GM12891 (cell line): ENCODE data around the gene SMIM5.

Experiments
- DNase-seq: peaks from one replicate; pipeline ENCODE4 v3.0.0; 2011; ENCODE audit warnings: low spot score; ENCODE audit not compliant: insufficient read length
- FAIRE-seq: peaks from 2 replicates; lab custom pipeline; 2011; peaks lifted over from hg19 to GRCh38; lab: Jason Lieb, UNC
- PAX5 ChIP-seq: IDR thresholded peaks from 2 replicates; pipeline ENCODE4 v1.6.1; 2011; ENCODE audit warnings: low read length, moderate library complexity, mild to moderate bottlenecking; ENCODE audit not compliant: insufficient read depth, severe bottlenecking
- POLR2A ChIP-seq: IDR thresholded peaks from 2 replicates; pipeline ENCODE4 v1.6.1; 2011; ENCODE audit warnings: low read depth, low read length, control low read depth
- POLR2AphosphoS5 ChIP-seq: IDR thresholded peaks from 2 replicates; pipeline ENCODE4 v1.6.1; 2011; ENCODE audit warnings: low read depth, low read length, control low read depth
- POU2F2 ChIP-seq: IDR thresholded peaks from 2 replicates; pipeline ENCODE4 v1.6.1; 2011; ENCODE audit warnings: low read depth, mild to moderate bottlenecking, control low read depth, low read length, moderate library complexity
- SPI1 ChIP-seq: IDR thresholded peaks from 2 replicates; pipeline ENCODE4 v1.6.1; 2011; ENCODE audit warnings: low read depth, low read length, control low read depth
- TAF1 ChIP-seq: IDR thresholded peaks from 2 replicates; pipeline ENCODE4 v1.6.1; 2011; ENCODE audit warnings: low read depth, low read length, control low read depth

SMIM5 gene

GRCh38 chr17:75676461-75676860 is 43.2 kb downstream of the SMIM5 start:
- TF ChIP-seq POLR2A (no peak), POU2F2 (no peak), TAF1 (no peak), POLR2AphosphoS5 (no peak), SPI1 (no peak), PAX5 (no peak)
- no peak for DNase-seq
- no peak for FAIRE-seq

- TF ChIP-seq TAF1 (no peak), SPI1 (no peak), POLR2A (no peak), POLR2AphosphoS5 (no peak), PAX5 (no peak), POU2F2 (no peak)
- FAIRE-seq (no peak), DNase-seq (no peak)
Measured at GRCh38 chr17:75679706-75680211, 46.5 kb downstream of the SMIM5 start.

- DNase-seq (no peak), FAIRE-seq (no peak)
- TF ChIP-seq POLR2A (peak; percentile 37; the same call in 1 of the 2 replicates), TAF1 (no peak)
Measured at GRCh38 chr17:75680431-75680830, 47.2 kb downstream of the SMIM5 start.

GRCh38 chr17:75681289-75681688 is 48.1 kb downstream of the SMIM5 start:
- FAIRE-seq (no peak), DNase-seq (no peak)
- TF ChIP-seq TAF1, result no peak
- TF ChIP-seq POLR2A, result no peak
- TF ChIP-seq SPI1, result no peak

DNA sequence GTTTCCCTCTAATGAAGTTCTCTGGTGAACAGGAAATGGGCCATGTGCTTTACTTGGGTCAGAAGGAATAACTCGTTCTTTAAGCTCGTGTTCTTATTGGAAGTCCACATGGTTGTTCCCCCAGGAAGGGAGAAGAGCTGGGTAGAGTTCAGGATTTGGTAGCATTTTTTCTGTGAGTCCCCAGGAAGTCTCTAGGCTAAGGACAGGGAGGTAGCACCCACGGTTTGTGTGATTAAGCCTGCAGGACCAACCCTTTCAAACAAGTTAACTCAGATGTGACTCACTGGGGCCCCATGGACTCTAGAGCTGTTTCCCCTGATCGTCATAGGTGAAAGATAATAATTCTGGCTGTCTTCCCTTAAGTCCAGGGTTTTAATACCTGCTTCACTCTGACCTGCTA is 50.3 kb downstream of the SMIM5 start:
- no peak for FAIRE-seq
- DNase-seq, result no peak
- no peak for TF ChIP-seq POU2F2
- TF ChIP-seq POLR2AphosphoS5, result no peak
- no peak for TF ChIP-seq POLR2A
- TF ChIP-seq PAX5, result no peak
- TF ChIP-seq SPI1, result no peak
- no peak for TF ChIP-seq TAF1

DNA sequence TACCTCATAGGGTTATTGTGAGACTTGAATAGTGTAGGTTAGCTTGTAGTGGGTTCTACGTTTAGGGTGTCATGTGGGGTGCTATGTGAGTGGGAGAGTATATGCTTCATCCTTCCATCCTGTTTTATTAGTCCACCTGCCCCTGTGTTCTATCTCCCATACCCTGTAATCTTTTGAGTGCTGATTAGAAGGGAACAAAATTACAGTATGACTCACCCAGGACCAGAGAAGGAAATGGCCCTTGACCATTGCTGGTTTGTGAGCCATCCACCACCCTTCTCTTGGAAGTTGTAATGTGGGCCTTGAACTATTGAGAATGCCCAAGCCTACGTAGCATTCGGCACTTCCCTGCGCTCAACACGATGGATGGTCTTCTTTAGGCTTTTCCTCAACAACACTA is 51.0 kb downstream of the SMIM5 start:
- TF ChIP-seq POLR2A (no peak), TAF1 (no peak)
- DNase-seq, result no peak
- FAIRE-seq, result no peak

- FAIRE-seq (no peak), DNase-seq (no peak)
Measured at GRCh38 chr17:75684924-75685323, 51.7 kb downstream of the SMIM5 start.

DNA sequence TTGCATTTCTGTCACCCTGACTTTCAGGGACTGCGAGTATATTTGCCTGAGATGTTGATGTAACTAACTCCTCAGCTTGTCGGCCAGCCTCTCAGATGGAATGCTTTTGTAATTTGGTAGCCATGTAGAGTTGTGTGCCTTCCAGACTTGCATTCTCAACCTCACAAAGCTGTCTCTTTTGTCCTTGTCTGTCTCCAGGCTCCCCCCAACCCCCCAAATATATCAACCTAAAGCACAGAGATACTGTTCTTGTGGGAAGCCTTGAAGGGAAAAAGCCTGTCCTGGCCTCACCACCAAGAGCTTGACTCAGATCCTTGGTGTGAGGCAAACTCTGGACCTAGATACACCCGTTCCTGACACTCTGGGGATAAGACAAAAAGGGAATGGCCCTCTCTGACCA is 52.3 kb downstream of the SMIM5 start:
- FAIRE-seq, result no peak

More at GRCh38 chr17:75684924-75685323, 51.7 kb downstream of the SMIM5 start:
- no peak for TF ChIP-seq SPI1
- no peak for TF ChIP-seq PAX5
- no peak for TF ChIP-seq POLR2A
- no peak for TF ChIP-seq TAF1
- no peak for TF ChIP-seq POU2F2
- TF ChIP-seq POLR2AphosphoS5, result no peak

GRCh38 chr17:75688209-75688825 is 55.1 kb downstream of the SMIM5 start:
- no peak for FAIRE-seq
- DNase-seq, result no peak
- TF ChIP-seq TAF1, result no peak
- peak; percentile 54 for TF ChIP-seq POLR2A

More for the DNA sequence above, 52.3 kb downstream of the SMIM5 start:
- DNase-seq, result no peak
- TF ChIP-seq SPI1 (no peak), PAX5 (no peak)

- peak; percentile 41 for DNase-seq
- peak; percentile 77 for FAIRE-seq
- TF ChIP-seq TAF1 (no peak), PAX5 (no peak), SPI1 (no peak), POU2F2 (no peak), POLR2AphosphoS5 (no peak), POLR2A (no peak)
Measured at GRCh38 chr17:75689441-75689873, 56.2 kb downstream of the SMIM5 start.
